Mononuclear cell (primary cell): Measurements from ENCODE around the gene CDH4. TPM values are rescaled to one million over a fixed set of nuclear protein-coding genes. Genes with fewer than 3 reads are reported as not detected.

Experiments
- H3K27me3 ChIP-seq: 2 replicates; pipeline ENCODE4 v1.6.0; 2011; ENCODE audit warnings: low read length, control low read depth; ENCODE audit not compliant: insufficient read depth
- H3K4me1 ChIP-seq: 2 replicates; pipeline ENCODE4 v1.5.1; 2011; ENCODE audit warnings: mild to moderate bottlenecking, low read length, control low read depth; ENCODE audit not compliant: insufficient read depth
- H3K4me3 ChIP-seq: 2 replicates; pipeline ENCODE4 v1.5.1; 2011; ENCODE audit warnings: mild to moderate bottlenecking, low read length, moderate library complexity
- H3K9me3 ChIP-seq: 2 replicates; pipeline ENCODE4 v1.5.1; 2011; ENCODE audit warnings: low read depth, mild to moderate bottlenecking, control low read depth, low read length
- total RNA-seq: library from RNA; depleted of rRNA; stranded (reverse); fragments of >200 nt; gene quantifications from one replicate; pipeline ENCODE4 v1.2.3, GENCODE V29; 2012

The CDH4 gene
- total RNA-seq, 1 donor: under 0.01 TPM

DNA sequence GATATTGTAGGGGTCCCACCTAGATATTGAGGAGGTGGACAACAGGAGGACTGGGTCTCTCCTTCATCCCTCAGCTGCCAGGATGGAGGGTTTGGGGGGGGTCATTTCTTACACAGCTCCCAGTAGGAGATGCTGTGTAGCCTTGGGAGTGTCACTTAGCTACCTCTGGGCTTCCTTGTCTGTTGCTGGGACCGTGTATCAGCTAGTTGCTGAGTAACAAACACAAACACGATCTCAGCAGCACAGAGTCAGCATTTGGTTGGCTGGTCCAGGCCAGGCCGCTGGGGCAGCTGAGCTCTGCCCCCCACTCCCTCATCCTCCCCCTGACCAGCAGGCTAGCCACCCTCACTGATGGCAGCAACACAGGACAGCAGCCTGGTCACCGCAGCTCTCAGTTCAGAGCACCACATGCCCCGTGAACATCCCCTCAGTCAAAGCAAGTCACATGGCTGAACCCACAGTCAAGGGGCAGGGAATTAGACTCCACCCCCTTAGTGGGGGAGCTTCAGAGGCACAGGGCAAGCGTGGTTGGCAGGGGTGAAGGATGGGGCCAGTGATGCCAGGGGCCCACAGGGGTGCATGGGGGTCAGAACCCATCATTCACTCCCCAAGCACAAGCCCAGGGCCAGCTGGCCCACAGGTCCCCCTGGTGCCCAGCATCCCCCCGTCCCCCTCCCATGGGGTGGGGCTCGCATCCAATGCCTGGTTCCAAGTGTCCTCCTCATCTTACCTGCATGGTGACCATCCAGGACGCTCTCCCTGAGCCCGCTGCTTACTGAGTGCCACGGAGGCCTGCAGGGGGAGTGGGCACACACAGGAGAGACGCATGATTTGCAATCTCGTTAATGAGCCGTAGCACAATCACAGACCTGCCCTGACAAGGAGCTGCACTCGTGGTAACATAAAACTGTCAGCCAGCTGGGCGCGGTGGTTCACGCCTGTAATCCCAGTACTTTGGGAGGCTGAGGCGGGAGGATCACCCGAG is 701.3 kb downstream of the CDH4 start:
- Histone ChIP-seq H3K27me3 (no peaks in the 10 kb centered on the region), H3K4me3 (no peak overlapping the region), H3K4me1 (no peaks in the 10 kb centered on the region), H3K9me3 (no peaks in the 10 kb centered on the region)

GRCh38 chr20:61954276-61955021 is 702.4 kb downstream of the CDH4 start:
- H3K9me3 ChIP-seq: no peaks in the 10 kb centered on the region
- H3K27me3 ChIP-seq: no peaks in the 10 kb centered on the region
- H3K4me1 ChIP-seq: no peaks in the 10 kb centered on the region
- no peak overlapping the region for H3K4me3 ChIP-seq

- Histone ChIP-seq H3K4me3 (no peak overlapping the region), H3K9me3 (no peaks in the 10 kb centered on the region), H3K27me3 (no peaks in the 10 kb centered on the region), H3K4me1 (no peaks in the 10 kb centered on the region)
These were observed 703.8 kb downstream of the CDH4 start for GRCh38 chr20:61955668-61956395.

DNA sequence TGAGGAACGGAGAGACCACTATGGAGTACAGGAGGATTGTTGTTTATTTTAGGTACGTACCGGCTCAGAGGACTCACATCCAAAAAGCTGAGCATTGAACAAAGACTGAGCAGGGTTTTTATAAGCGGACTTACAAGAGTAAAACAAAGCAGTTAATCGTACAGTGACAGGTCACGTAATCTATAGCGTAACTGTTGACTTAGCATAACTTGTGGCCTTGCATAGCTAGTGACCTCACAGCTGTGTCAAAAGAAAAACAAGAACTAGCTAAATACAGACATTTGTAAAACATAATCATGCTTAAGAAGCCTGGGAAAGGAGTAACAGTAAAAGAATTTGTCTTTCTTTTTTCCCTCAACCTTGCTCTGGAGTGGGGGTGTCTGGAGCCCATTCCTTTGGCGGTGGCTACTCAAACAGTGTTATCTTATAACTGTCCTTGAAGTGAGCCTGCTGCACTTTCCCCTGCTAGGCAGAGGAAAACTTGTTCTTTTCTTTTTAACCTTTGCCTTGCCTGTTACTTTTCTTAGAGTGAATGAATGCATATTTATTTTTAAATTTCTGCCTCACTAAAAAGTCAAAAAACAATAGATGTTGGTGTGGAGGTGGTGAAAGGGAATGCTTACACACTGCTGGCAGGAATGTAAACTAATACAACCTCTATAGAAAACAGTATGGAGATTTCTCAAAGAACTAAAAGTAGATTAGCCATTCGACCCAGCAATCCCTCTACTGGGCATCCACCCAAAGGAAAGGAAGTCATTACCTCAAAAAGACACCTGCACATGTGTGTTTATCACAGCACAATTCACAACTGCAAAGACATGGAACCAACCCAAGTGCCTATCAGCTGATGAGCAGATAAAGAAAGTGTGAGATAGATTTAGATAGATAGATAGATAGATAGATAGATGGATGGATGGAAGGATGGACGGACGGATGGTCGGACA is 704.6 kb downstream of the CDH4 start:
- H3K4me3 ChIP-seq: no peak overlapping the region
- no peaks in the 10 kb centered on the region for H3K4me1 ChIP-seq
- no peaks in the 10 kb centered on the region for H3K9me3 ChIP-seq
- no peaks in the 10 kb centered on the region for H3K27me3 ChIP-seq

GRCh38 chr20:61957961-61958715 is 706.1 kb downstream of the CDH4 start:
- Histone ChIP-seq H3K4me1 (no peaks in the 10 kb centered on the region), H3K9me3 (no peaks in the 10 kb centered on the region), H3K4me3 (no peak overlapping the region)

GRCh38 chr20:61958773-61959700 is 707.0 kb downstream of the CDH4 start:
- Histone ChIP-seq H3K4me1 (no peaks in the 10 kb centered on the region), H3K27me3 (no peaks in the 10 kb centered on the region), H3K4me3 (no peak overlapping the region), H3K9me3 (no peaks in the 10 kb centered on the region)

More at GRCh38 chr20:61957961-61958715, 706.1 kb downstream of the CDH4 start:
- H3K27me3 ChIP-seq: no peaks in the 10 kb centered on the region

DNA sequence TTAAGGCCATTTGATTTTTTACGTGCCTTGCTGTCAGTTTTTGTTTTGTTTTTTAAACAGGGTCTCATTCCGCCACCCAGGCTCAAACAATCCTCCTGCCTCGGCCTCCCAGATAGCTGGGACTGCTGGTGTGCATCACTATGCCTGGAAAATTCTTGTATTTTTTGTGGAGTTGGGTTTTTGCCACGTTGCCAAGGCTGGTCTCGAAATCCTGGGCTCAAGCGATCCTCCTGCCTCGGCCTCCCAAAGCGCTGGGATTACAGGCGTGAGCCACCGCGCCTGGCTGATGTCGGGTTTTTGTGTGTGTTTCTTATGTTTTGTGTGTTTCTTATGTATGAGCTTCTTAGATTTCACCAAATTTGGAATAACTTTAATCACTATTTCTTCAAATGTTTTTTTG is 708.8 kb downstream of the CDH4 start:
- Histone ChIP-seq H3K27me3 (peaks cover 4% of the 10 kb centered on the region), H3K4me3 (no peak overlapping the region), H3K4me1 (no peaks in the 10 kb centered on the region), H3K9me3 (no peaks in the 10 kb centered on the region)

- Histone ChIP-seq H3K9me3 (no peaks in the 10 kb centered on the region), H3K27me3 (peaks cover 4% of the 10 kb centered on the region), H3K4me3 (no peak overlapping the region), H3K4me1 (no peaks in the 10 kb centered on the region)
These were observed 711.1 kb downstream of the CDH4 start for GRCh38 chr20:61963149-61963548.

DNA sequence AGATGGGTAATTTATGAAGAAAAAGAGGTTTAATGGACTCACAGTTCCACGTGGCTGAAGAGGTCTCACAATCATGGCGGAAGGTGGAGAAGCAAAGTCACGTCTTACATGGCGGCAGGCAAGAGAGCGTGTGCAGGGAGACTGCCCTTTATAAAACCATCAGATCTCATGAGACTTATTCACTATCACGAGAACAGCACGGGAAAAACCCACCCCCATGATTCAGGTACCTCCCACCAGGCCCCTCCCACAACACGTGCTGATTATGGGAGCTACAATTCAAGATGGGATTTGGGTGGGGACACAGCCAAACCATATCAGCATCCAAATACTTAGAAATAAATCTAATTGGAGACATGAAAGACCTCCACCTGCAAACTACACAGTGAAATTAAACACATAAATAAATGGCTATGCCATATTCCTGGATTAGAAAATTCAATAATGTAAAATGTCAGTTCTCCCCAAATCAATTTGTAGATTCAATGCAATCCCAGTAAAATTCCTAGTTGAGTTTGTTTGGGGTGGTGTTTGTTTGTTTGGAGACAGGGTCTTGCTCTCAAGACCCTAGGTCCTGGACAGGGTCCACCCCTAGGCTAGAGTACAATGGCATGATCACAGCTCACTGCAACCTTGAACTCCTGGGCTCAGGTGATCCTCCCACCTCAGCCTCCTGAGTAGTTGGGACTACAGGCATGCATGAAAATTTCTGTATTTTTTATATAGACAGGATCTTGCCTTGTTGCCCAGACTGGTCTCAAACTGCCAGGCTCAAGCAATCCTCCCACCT is 712.0 kb downstream of the CDH4 start:
- Histone ChIP-seq H3K4me1 (no peaks in the 10 kb centered on the region), H3K4me3 (no peak overlapping the region), H3K27me3 (peaks cover 4% of the 10 kb centered on the region), H3K9me3 (no peaks in the 10 kb centered on the region)

DNA sequence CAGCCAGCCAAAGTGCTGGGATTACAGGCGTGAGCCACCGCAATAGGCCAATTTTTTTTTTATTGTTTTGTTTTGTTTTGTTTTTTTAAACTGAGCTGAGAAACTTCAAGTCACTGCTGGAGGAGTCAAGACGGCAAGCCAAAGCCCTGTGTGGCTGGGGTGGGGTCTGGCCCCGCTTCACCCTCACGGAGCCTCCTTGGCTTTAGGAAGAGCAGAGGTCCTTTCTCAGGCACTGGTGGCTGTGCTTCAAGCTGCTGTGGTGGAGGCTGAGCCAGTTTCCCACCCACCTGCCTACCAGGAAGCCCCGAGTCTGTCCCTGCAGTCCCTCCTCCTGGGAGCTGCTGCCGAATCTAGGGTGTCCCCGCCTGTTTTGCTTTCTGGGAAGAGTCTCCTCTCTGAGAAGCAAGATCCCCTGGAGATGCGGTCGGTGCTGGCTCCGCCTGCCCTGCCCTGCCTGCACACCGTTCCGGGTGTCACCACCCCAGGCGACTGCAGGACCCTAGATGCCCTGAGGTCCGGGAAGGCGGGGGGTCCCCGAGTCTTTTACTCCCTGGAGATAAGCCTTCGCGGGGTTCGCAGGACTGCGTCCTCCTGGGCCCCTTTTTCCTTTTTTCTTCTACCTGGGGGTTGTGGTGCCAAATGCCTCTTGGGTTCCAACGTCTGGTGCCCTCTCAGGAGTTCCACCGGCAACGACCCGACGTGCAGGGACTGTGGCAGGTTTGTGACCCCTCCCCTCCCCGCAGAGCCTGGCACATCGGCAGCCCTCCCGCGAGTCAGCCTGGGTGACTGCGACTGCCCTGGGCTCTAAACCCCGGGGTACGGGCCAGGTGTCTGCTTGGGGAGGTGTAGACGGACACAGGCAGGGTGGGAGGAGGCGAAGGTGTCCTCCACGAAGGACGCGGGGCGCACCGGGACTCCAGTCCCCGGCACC is 712.9 kb downstream of the CDH4 start:
- no peak overlapping the region for H3K4me3 ChIP-seq
- H3K27me3 ChIP-seq: peaks cover 4% of the 10 kb centered on the region
- no peaks in the 10 kb centered on the region for H3K4me1 ChIP-seq
- no peaks in the 10 kb centered on the region for H3K9me3 ChIP-seq
